HepG2 (cell line): ENCODE results near the gene CDC37. TPM values are rescaled to one million over a fixed set of nuclear protein-coding genes. Genes with fewer than 3 reads are reported as not detected.
A peak's percentile ranks its signal among the peaks of the same experiment; 100 is the strongest.

Source experiments
- ATAC-seq: fragments of 200-7000 bp; cut with Tn5 transposase; 3 replicates; pipeline ENCODE4 v1.9.1; 2020; ENCODE audit warnings: mild to moderate bottlenecking, moderate library complexity
- BruUV-seq: library from RNA; stranded (reverse); fragments of 400-500 nt; replicated peaks from 2 replicates; lab custom pipeline; 2021; lab: Mats Ljungman, UMichigan
- CTCF ChIA-PET: fragments of 300-600 bp; formaldehyde crosslinking; extraction: SDS; loops from one replicate; lab custom pipeline; 2021; ENCODE audit warnings: low total read pairs, inconsistent platforms, low intra/inter-chr PET ratio; lab: Yijun Ruan, JAX
- POLR2A ChIA-PET: fragments of 350-600 bp; sonication (Branson Sonifier 250); formaldehyde crosslinking; loops from one replicate; lab custom pipeline; 2020; ENCODE audit warnings: antibody characterized with exemption, inconsistent platforms; lab: Yijun Ruan, JAX
- DNase-seq: peaks from one replicate; pipeline ENCODE4 v3.0.0-alpha.2; 2015; ENCODE audit warnings: low spot score
- FAIRE-seq: peaks from 3 replicates; lab custom pipeline; 2011; peaks lifted over from hg19 to GRCh38; lab: Jason Lieb, UNC
- H2AFZ ChIP-seq: one replicate; pipeline ENCODE4 v1.6.1; 2011; ENCODE audit warnings: low read length, inconsistent platforms
- H3K27ac ChIP-seq: fragments of 300-600 bp; 3 replicates; pipeline ENCODE4 v1.8.0; 2011; ENCODE audit warnings: mixed run types, mild to moderate bottlenecking, mixed read lengths, low read length, inconsistent platforms; ENCODE audit not compliant: insufficient read depth; ENCODE audit errors: extremely low read length
- H3K27me3 ChIP-seq, 2 experiments: fragments of 200-600 bp in 1 of 2; 2 replicates in 1 of 2; 3 replicates in 1 of 2; pipeline versions ENCODE4 v1.6.0 to v1.8.0; 2011; ENCODE audit warnings: low read length in 2 of 2, mild to moderate bottlenecking in 2 of 2, moderate library complexity in 2 of 2, inconsistent platforms in 1 of 2; ENCODE audit not compliant: insufficient read depth in 2 of 2, control insufficient read depth in 1 of 2
- H3K36me3 ChIP-seq, 2 experiments: fragments of 200-600 bp in 1 of 2; replicated peaks in 1 of 2; 2 replicates in 1 of 2; 3 replicates in 1 of 2; pipeline versions ENCODE4 v1.5.1 to v1.8.0; 2011; ENCODE audit warnings: low read length in 2 of 2, inconsistent platforms in 1 of 2; ENCODE audit not compliant: insufficient read depth in 2 of 2, control insufficient read depth in 1 of 2
- H3K4me1 ChIP-seq: 2 replicates; pipeline ENCODE4 v1.5.1; 2012; ENCODE audit warnings: low read length, inconsistent platforms; ENCODE audit not compliant: insufficient read depth
- H3K4me2 ChIP-seq: 2 replicates; pipeline ENCODE4 v1.6.0; 2011; ENCODE audit warnings: low read depth, low read length, inconsistent platforms
- H3K4me3 ChIP-seq, 3 experiments: fragments of 200-600 bp in 1 of 3; sonication (generic), shearing (Covaris generic) in 1 of 3; replicated peaks in 1 of 3; 2 replicates each; pipeline ENCODE4 v1.5.1; 2011 to 2016; ENCODE audit warnings: low read length in 3 of 3, inconsistent platforms in 2 of 3, low read depth in 2 of 3, mild to moderate bottlenecking in 2 of 3, control low read depth in 1 of 3, mixed read lengths in 1 of 3; ENCODE audit not compliant: insufficient read depth in 1 of 3
- H3K79me2 ChIP-seq: one replicate; pipeline ENCODE4 v1.6.1; 2011; ENCODE audit warnings: low read length, inconsistent platforms; ENCODE audit not compliant: insufficient read depth
- H3K9ac ChIP-seq: 2 replicates; pipeline ENCODE4 v1.6.0; 2011; ENCODE audit warnings: mild to moderate bottlenecking, low read depth, low read length, inconsistent platforms; ENCODE audit not compliant: insufficient read depth
- H3K9me3 ChIP-seq: 2 replicates; pipeline ENCODE4 v1.5.1; 2012; ENCODE audit warnings: mild to moderate bottlenecking, low read length
- H4K20me1 ChIP-seq: 2 replicates; pipeline ENCODE4 v1.6.0; 2011; ENCODE audit warnings: inconsistent platforms, mild to moderate bottlenecking, low read length, moderate library complexity; ENCODE audit not compliant: insufficient read depth
- KLF13 ChIP-seq: sonication (generic); formaldehyde crosslinking; IDR thresholded peaks from 2 replicates; pipeline ENCODE4 v1.4.0; 2020; ENCODE audit warnings: mild to moderate bottlenecking, missing genetic modification reagents
- RBFOX2 ChIP-seq: fragments of 200-400 bp; formaldehyde crosslinking; IDR thresholded peaks from 2 replicates; pipeline ENCODE4 v1.6.1; 2017; ENCODE audit warnings: low read depth, mild to moderate bottlenecking, low read length
- SNAPC5 ChIP-seq: sonication (generic); formaldehyde crosslinking; IDR thresholded peaks from 2 replicates; pipeline ENCODE4 v1.8.1; 2023; ENCODE audit warnings: mild to moderate bottlenecking, missing genetic modification reagents, borderline replicate concordance
- SUZ12 ChIP-seq: fragments of 150-350 bp; IDR thresholded peaks from 2 replicates; pipeline ENCODE4 v1.6.1; 2014; ENCODE audit warnings: low read depth, low read length
- ZBTB33 ChIP-seq: sonication (generic); formaldehyde crosslinking; IDR thresholded peaks from 2 replicates; pipeline ENCODE4 v1.4.0; 2020; ENCODE audit warnings: missing genetic modification reagents
- ZBTB38 ChIP-seq: sonication (generic); formaldehyde crosslinking; IDR thresholded peaks from 2 replicates; pipeline ENCODE4 v1.5.1; 2020; ENCODE audit warnings: mild to moderate bottlenecking, missing genetic modification reagents
- ZSCAN5A ChIP-seq: sonication (generic); formaldehyde crosslinking; IDR thresholded peaks from 2 replicates; pipeline ENCODE4 v1.8.0; 2022; ENCODE audit warnings: mild to moderate bottlenecking, missing genetic modification reagents, borderline replicate concordance
- WGBS: methylation state at CpG from one replicate; pipeline ENCODE4 v1.1.6; 2017; ENCODE audit warnings: low lambda C conversion rate; 5-methylcytosine and 5-hydroxymethylcytosine counted together
- in situ Hi-C: cut with HindIII; loops from 2 replicates; pipeline ENCODE4 v1.10.0; 2017; ENCODE audit warnings: low pct_unique_long_range_greater_than_20kb; ENCODE audit not compliant: extremely low pct_ligation_motif_present
- intact Hi-C: fragments of 100-400 bp; cut with micrococcal nuclease; formaldehyde crosslinking; loops from one replicate; pipeline ENCODE4 v1.10.0; 2022; ENCODE audit not compliant: unreplicated experiment
- polyA plus RNA-seq, 8 experiments: library from polyadenylated mRNA; depleted of rRNA in 3 of 8; stranded (reverse) in 7 of 8; unstranded in 1 of 8; fragments of >200 nt; fragmentation: Illumina TruSeq in 4 of 8; extraction: Trizol in 4 of 8; gene quantifications; 2 replicates each; pipeline versions ENCODE4 v1.2.1 to v1.2.3, GENCODE V29; 2011 to 2016; ENCODE audit warnings: low read depth in 4 of 8, missing spikeins in 1 of 8, mixed read lengths in 1 of 8; ENCODE audit not compliant: insufficient read depth in 1 of 8
- total RNA-seq, 5 experiments: library from RNA; depleted of rRNA; stranded (reverse); fragments of >200 nt; fragmentation: Illumina TruSeq; extraction: Trizol; gene quantifications; 2 replicates each; pipeline ENCODE4 v1.2.3, GENCODE V29; 2016; ENCODE audit warnings: low read depth in 1 of 5

CDC37 gene
- total and polyA plus RNA-seq, 2 of the 13 experiments (the other 11 are each of a cell fraction or from before 2014, with no cell fraction given), result 158 to 177 TPM

GRCh38 chr19:10352764-10353671 lies 50.3 kb downstream of the CDC37 start:
- ChIA-PET CTCF (no interaction called here), POLR2A (no interaction called here)
- FAIRE-seq, result no peak
- H4K20me1 ChIP-seq, result no peaks in the 10 kb centered on the region
- no peak overlapping the region for H2AFZ ChIP-seq
- in situ Hi-C loops (no loop called here), intact Hi-C loops (no loop called here)
- H3K9ac ChIP-seq, result no peak overlapping the region
- TF ChIP-seq ZBTB38 (0 out of 2 replicates have a peak, but pooled peaks have one; percentile 14), RBFOX2 (0 out of 2 replicates have a peak, but pooled peaks have one; percentile 30), ZBTB33 (CRISPR knock-in tag) (peak; percentile 32; the same call in 1 of the 2 replicates), SNAPC5 (CRISPR knock-in tag) (no peak), SUZ12 (no peak), ZSCAN5A (no peak), KLF13 (CRISPR knock-in tag) (no peak)
- no TSS peak for BruUV-seq
- H3K4me2 ChIP-seq, result no peak overlapping the region
- H3K36me3 ChIP-seq, result peaks cover 5 to 18% of the 10 kb centered on the region in 2 experiments; a peak in 3 of 5 replicates
- no peak overlapping the region for H3K4me3 ChIP-seq
- no peaks in the 10 kb centered on the region for H3K9me3 ChIP-seq
- peak; percentile 23; the same call in 2 of the 3 replicates for ATAC-seq
- no peaks in the 10 kb centered on the region for H3K79me2 ChIP-seq
- H3K4me1 ChIP-seq, result no peaks in the 10 kb centered on the region
- no peak for DNase-seq
- WGBS, result 96% methylated on average over 56 of the region's 63 CpGs
- no peaks in the 10 kb centered on the region for H3K27me3 ChIP-seq
- no peak overlapping the region for H3K27ac ChIP-seq
